ENCODE measurements around the gene RMDN2.

DNA sequence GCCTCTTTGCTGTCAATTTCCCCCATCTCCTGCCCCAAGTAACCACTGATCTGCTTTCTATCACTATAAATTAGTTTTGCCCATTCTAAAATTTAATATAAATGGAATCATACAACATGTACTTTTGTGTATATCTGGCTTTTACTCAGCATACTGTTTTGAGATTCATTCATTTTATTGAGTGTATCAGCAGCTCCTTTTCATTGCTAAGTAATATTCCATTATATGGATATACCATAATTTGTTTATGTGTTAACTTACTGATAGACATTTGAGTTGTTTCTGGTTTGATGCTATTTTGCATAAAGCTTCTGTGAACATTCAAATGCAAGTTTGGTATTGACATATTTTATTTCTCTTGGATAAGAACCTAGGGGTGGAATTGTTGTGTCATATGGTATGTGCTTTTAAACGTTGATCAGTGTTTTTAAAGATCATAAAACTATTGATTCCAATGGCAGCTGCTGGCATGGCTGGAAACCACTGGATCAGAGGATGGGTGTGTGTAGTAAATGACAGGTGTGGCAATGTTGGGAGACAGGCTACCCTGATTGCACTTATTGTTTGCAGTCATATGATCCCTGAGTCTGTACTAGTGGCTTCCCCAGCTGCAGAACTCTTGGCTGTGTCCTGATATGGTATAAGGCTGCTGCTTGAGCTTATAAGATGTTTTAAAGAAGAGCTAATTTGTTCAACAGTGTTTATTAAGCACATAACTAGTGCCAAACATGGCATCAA is 75.6 kb downstream of the RMDN2 start:
- TF ChIP-seq, protein P1, sequence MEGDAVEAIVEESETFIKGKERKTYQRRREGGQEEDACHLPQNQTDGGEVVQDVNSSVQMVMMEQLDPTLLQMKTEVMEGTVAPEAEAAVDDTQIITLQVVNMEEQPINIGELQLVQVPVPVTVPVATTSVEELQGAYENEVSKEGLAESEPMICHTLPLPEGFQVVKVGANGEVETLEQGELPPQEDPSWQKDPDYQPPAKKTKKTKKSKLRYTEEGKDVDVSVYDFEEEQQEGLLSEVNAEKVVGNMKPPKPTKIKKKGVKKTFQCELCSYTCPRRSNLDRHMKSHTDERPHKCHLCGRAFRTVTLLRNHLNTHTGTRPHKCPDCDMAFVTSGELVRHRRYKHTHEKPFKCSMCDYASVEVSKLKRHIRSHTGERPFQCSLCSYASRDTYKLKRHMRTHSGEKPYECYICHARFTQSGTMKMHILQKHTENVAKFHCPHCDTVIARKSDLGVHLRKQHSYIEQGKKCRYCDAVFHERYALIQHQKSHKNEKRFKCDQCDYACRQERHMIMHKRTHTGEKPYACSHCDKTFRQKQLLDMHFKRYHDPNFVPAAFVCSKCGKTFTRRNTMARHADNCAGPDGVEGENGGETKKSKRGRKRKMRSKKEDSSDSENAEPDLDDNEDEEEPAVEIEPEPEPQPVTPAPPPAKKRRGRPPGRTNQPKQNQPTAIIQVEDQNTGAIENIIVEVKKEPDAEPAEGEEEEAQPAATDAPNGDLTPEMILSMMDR (conservative IDR thresholded peaks at IDR 0.05; ENCODE audit: low read depth in 2 of 2): no peak
- TF ChIP-seq EZH2 (IDR thresholded peaks at IDR 0.05; ENCODE audit: low read depth, unreplicated experiment): no peak
- TF ChIP-seq POLR2AphosphoS5 (IDR thresholded peaks at IDR 0.05; ENCODE audit: low read depth): no peak
- TF ChIP-seq, protein P2, sequence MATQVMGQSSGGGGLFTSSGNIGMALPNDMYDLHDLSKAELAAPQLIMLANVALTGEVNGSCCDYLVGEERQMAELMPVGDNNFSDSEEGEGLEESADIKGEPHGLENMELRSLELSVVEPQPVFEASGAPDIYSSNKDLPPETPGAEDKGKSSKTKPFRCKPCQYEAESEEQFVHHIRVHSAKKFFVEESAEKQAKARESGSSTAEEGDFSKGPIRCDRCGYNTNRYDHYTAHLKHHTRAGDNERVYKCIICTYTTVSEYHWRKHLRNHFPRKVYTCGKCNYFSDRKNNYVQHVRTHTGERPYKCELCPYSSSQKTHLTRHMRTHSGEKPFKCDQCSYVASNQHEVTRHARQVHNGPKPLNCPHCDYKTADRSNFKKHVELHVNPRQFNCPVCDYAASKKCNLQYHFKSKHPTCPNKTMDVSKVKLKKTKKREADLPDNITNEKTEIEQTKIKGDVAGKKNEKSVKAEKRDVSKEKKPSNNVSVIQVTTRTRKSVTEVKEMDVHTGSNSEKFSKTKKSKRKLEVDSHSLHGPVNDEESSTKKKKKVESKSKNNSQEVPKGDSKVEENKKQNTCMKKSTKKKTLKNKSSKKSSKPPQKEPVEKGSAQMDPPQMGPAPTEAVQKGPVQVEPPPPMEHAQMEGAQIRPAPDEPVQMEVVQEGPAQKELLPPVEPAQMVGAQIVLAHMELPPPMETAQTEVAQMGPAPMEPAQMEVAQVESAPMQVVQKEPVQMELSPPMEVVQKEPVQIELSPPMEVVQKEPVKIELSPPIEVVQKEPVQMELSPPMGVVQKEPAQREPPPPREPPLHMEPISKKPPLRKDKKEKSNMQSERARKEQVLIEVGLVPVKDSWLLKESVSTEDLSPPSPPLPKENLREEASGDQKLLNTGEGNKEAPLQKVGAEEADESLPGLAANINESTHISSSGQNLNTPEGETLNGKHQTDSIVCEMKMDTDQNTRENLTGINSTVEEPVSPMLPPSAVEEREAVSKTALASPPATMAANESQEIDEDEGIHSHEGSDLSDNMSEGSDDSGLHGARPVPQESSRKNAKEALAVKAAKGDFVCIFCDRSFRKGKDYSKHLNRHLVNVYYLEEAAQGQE (IDR thresholded peaks at IDR 0.05; ENCODE audit: unreplicated experiment): no peak
- no peak for TF ChIP-seq JUNB (IDR thresholded peaks at IDR 0.05; ENCODE audit: unreplicated experiment)

All from GM23338 (cell line).